Body of pancreas (tissue), 4 donors: Measurements from ENCODE around the gene SYNPO.

Source experiments
- CTCF ChIP-seq, 7 experiments: fragments of 450-650 bp in 4 of 7; fragments of 200-600 bp in 3 of 7; sonication (generic) in 3 of 7; IDR thresholded peaks; one replicate each; pipeline ENCODE4 v1.5.1; 2016 to 2019; ENCODE audit warnings: antibody characterized with exemption in 7 of 7
- POLR2A ChIP-seq, 3 donors: fragments of 450-650 bp; IDR thresholded peaks; one replicate each; pipeline ENCODE4 v1.6.1; 2016; ENCODE audit warnings: antibody characterized with exemption in 3 of 3, mild to moderate bottlenecking in 2 of 3

GRCh38 chr5:150658699-150659265 lies 18.3 kb downstream of the SYNPO start:
- TF ChIP-seq CTCF (IDR thresholded peaks at IDR 0.05) (no peak), POLR2A (IDR thresholded peaks at IDR 0.05) (no peak)
